CD4-positive, alpha-beta T cell (primary cell): ENCODE measurements around the gene CD34. TPM values are rescaled to one million over a fixed set of nuclear protein-coding genes. Genes with fewer than 3 reads are reported as not detected.

ENCODE experiments used
- ATAC-seq: fragments of 200-7000 bp; cut with Tn5 transposase; one replicate; pipeline ENCODE4 v1.10.0; 2022; ENCODE audit warnings: mild to moderate bottlenecking; ENCODE audit not compliant: poor library complexity
- CTCF ChIA-PET: fragments of 350-600 bp; sonication (Branson Sonifier 250); formaldehyde crosslinking; loops from one replicate; lab custom pipeline; 2021; ENCODE audit warnings: antibody characterized with exemption, inconsistent platforms; lab: Charles Lee
- POLR2A ChIA-PET: fragments of 350-600 bp; sonication (Branson Sonifier 250); formaldehyde crosslinking; loops from one replicate; lab custom pipeline; 2021; ENCODE audit warnings: antibody characterized with exemption, inconsistent platforms; lab: Charles Lee
- DNase-seq, 14 experiments: peaks; one replicate each; pipeline ENCODE4 v3.0.0-alpha.2; 2013 to 2020; ENCODE audit warnings: mixed read lengths in 2 of 14
- H3K27ac ChIP-seq, 2 donors: one replicate each; pipeline versions ENCODE4 v1.5.1 to v1.7.0; 2013; ENCODE audit warnings: low read length in 2 of 2, low read depth in 1 of 2, mild to moderate bottlenecking in 1 of 2
- H3K27me3 ChIP-seq, 2 experiments: 1 replicate in 1 of 2; 2 replicates in 1 of 2; pipeline versions ENCODE4 v1.6.1 to v1.7.0; 2013; ENCODE audit warnings: low read length in 2 of 2, control low read depth in 1 of 2, mild to moderate bottlenecking in 1 of 2, moderate library complexity in 1 of 2; ENCODE audit not compliant: insufficient read depth in 2 of 2, control insufficient read depth in 1 of 2
- H3K36me3 ChIP-seq: one replicate; pipeline ENCODE4 v1.6.1; 2013; ENCODE audit warnings: low read length, control low read depth; ENCODE audit not compliant: insufficient read depth
- H3K4me1 ChIP-seq: one replicate; pipeline ENCODE4 v1.6.1; 2013; ENCODE audit warnings: low read length, control low read depth; ENCODE audit not compliant: insufficient read depth
- H3K4me3 ChIP-seq: one replicate; pipeline ENCODE4 v1.5.1; 2013; ENCODE audit warnings: mild to moderate bottlenecking, low read length, moderate library complexity
- H3K9me3 ChIP-seq, 2 experiments: 1 replicate in 1 of 2; 2 replicates in 1 of 2; pipeline versions ENCODE4 v1.6.1 to v1.7.0; 2013; ENCODE audit warnings: low read length in 2 of 2, mild to moderate bottlenecking in 2 of 2, control low read depth in 1 of 2, moderate library complexity in 1 of 2; ENCODE audit not compliant: control insufficient read depth in 1 of 2, insufficient read depth in 1 of 2
- H3K27ac Mint-ChIP-seq: one replicate; pipeline ENCODE4 v1.8.0; 2020; ENCODE audit warnings: mixed read lengths
- H3K27me3 Mint-ChIP-seq: one replicate; pipeline ENCODE4 v1.8.0; 2021; ENCODE audit warnings: mixed read lengths
- H3K36me3 Mint-ChIP-seq: one replicate; pipeline ENCODE4 v1.8.0; 2021; ENCODE audit warnings: low read depth, mixed read lengths
- H3K4me1 Mint-ChIP-seq: one replicate; pipeline ENCODE4 v1.8.0; 2021; ENCODE audit warnings: low read depth, mixed read lengths
- H3K4me3 Mint-ChIP-seq: one replicate; pipeline ENCODE4 v1.8.0; 2020; ENCODE audit warnings: mild to moderate bottlenecking, mixed read lengths
- H3K9me3 Mint-ChIP-seq: one replicate; pipeline ENCODE4 v1.8.0; 2020; ENCODE audit warnings: mixed read lengths
- intact Hi-C, 2 experiments: fragments of 100-400 bp; cut with DNase I in 1 of 2; cut with micrococcal nuclease in 1 of 2; formaldehyde crosslinking; loops; one replicate each; pipeline versions ENCODE4 v1.15.1 to v1.9.0; 2023 to 2025; cut with DNase I, micrococcal nuclease
- total RNA-seq, 174 experiments: library from RNA in 2 of 174; stranded (reverse) in 2 of 174; gene quantifications; one replicate each; pipeline ENCODE4 v1.2.3 and lab custom pipeline; 2021 to 2026
- TF ChIP-seq, protein P1 (sequence below): fragments of 200-600 bp; IDR thresholded peaks from one replicate; pipeline ENCODE4 v1.8.0; 2022; ENCODE audit warnings: antibody characterized with exemption, mild to moderate bottlenecking

Gene CD34
- total RNA-seq, 2 experiments from 2014 or later: not detected

DNA sequence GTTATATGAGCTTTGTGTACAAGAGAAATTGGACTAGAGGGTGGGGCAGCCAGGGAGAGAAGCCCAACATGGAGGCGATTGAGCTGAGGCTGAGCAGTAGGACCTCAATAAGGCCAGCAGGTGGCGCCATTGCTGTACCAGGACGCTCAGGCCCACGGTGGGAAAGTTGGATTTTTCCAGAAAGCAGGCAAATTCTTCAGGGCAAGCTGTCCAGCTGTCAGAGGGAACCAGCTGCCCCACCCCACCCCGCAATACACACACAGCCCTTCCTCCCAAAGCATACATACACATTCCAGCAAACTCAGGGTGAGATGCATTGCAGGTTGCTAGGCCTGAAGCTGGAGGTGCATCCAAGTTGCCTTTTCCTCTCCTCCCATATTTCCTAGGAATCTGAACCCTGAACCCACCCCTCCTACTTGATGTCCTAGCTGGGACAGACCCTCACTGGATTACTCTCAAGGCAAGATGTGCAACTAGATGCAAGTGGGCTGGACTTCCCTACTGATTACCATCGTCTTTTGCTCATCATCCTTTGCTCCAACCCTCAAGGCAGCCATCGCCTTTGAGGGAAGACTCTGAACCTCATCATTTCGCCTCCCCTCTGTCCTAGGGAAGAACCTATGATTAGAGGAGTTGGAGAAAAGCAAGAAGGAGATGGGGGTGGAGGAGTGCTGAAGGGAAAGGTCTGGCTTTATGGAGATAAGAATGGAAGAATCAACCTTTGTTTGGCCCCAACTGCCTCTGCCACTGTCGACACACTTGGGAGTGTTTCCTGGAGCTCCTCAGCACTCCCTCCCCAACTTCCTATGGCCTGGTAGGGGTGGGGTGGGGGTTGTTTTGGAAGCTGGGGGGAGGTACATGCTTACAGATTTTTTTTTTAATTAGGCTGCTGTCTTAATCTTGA is 25.5 kb downstream of the CD34 start:
- intact Hi-C loops: loop anchor here (1.0 to 2.0 kb wide), 2 partner anchors 77 kb away; no protein-coding TSS in a partner anchor
- Histone ChIP-seq H3K4me1 (peaks cover 32% of the 10 kb centered on the region), H3K36me3 (no peaks in the 10 kb centered on the region), H3K27me3 (no peaks in the 10 kb centered on the region), H3K27ac (no peak overlapping the region), H3K4me3 (no peak overlapping the region), H3K9me3 (no peaks in the 10 kb centered on the region)
- no peaks in the 10 kb centered on the region for H3K9me3 Mint-ChIP-seq
- H3K4me3 Mint-ChIP-seq: peak overlapping the region; percentile 76
- ATAC-seq (peak; percentile 78), DNase-seq (peak; percentile 54 to 89 (median 62))
- no peaks in the 10 kb centered on the region for H3K36me3 Mint-ChIP-seq
- peaks cover 38% of the 10 kb centered on the region for H3K4me1 Mint-ChIP-seq
- ChIA-PET CTCF (interaction anchor here (0.6 to 6.3 kb wide), 26 partner anchors 12 to 146 kb away, joined by 3 to 115 read pairs (median 4); partner anchors contain the start of gene CD46), POLR2A (interaction anchor here (0.7 to 6.9 kb wide), 8 partner anchors 12 to 133 kb away, joined by 3 to 102 read pairs (median 12); partner anchors contain the start of gene CD46)
- peaks cover 5% of the 10 kb centered on the region for H3K27me3 Mint-ChIP-seq
- peak overlapping the region; percentile 92 for H3K27ac Mint-ChIP-seq
- TF ChIP-seq, protein P1, sequence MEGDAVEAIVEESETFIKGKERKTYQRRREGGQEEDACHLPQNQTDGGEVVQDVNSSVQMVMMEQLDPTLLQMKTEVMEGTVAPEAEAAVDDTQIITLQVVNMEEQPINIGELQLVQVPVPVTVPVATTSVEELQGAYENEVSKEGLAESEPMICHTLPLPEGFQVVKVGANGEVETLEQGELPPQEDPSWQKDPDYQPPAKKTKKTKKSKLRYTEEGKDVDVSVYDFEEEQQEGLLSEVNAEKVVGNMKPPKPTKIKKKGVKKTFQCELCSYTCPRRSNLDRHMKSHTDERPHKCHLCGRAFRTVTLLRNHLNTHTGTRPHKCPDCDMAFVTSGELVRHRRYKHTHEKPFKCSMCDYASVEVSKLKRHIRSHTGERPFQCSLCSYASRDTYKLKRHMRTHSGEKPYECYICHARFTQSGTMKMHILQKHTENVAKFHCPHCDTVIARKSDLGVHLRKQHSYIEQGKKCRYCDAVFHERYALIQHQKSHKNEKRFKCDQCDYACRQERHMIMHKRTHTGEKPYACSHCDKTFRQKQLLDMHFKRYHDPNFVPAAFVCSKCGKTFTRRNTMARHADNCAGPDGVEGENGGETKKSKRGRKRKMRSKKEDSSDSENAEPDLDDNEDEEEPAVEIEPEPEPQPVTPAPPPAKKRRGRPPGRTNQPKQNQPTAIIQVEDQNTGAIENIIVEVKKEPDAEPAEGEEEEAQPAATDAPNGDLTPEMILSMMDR: peak; percentile 98

DNA sequence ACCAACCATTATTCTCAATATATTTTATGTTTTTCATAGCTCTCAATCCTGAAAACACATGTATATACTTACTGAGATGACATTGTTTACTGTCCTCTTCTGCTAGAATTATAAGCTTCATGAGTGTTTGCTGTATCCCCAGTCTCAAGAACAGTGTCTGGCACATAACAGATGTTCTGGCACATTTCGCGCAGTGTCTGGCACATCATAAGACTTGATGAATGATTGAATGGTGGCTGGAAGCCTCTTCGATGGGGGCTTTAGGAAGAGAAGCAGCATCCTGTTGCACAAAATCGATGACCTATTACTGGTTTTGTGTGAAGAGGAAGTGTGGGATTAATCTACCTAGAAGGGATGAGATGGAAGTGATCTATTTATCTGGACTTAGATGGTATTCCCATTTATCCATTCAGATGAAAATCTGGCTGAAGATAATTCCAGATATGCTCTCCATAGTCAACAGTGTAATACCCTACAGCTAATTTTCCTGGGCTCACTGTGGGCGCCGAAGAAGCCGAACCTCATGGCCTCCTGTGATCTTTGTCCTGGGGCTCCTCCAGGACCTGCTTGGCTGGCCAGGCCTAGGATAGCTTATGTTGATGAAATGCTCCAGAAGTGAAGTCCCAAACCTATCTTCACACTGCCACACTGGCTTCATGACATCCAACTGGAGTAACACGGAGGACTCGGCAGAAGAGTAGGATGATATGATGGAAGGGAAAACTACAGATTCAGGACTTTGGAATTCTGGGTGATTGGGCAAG is 26.5 kb downstream of the CD34 start:
- DNase-seq: no peak
- Mint-ChIP-seq H3K27me3 (peaks cover 5% of the 10 kb centered on the region), H3K27ac (peak overlapping the region; percentile 92), H3K36me3 (no peaks in the 10 kb centered on the region), H3K4me1 (peaks cover 40% of the 10 kb centered on the region), H3K4me3 (peak overlapping the region; percentile 92), H3K9me3 (no peaks in the 10 kb centered on the region)
- H3K27ac ChIP-seq: peak overlapping the region; percentile 73 to 74
- no peaks in the 10 kb centered on the region for H3K27me3 ChIP-seq
- intact Hi-C loops: loop anchor here in 1 of 2 experiments (2.0 kb wide), 1 partner anchor 78 kb away; no protein-coding TSS in a partner anchor
- no peak for ATAC-seq
- CTCF ChIA-PET: interaction anchor here (0.6 to 6.3 kb wide), 26 partner anchors 12 to 145 kb away, joined by 3 to 115 read pairs (median 4); partner anchors contain the start of gene CD46
- no peaks in the 10 kb centered on the region for H3K36me3 ChIP-seq
- no peaks in the 10 kb centered on the region for H3K9me3 ChIP-seq
- H3K4me3 ChIP-seq: no peak overlapping the region
- H3K4me1 ChIP-seq: peaks cover 29% of the 10 kb centered on the region
- POLR2A ChIA-PET: interaction anchor here (1.0 to 6.9 kb wide), 7 partner anchors 11 to 132 kb away, joined by 3 to 102 read pairs (median 19); partner anchors contain the start of gene CD46
- TF ChIP-seq, protein P1: no peak
